GM19395 (cell line): ENCODE data around the gene TMEM120A.

Experiments used
- ATAC-seq: cut with Tn5 transposase; IDR thresholded peaks from one replicate; pipeline ENCODE4 v1.9.1; 2021; ENCODE audit warnings: mild to moderate bottlenecking, moderate library complexity; ENCODE audit not compliant: unreplicated experiment

Gene TMEM120A

GRCh38 chr7:75981453-75982305 lies 12.7 kb downstream of the TMEM120A start:
- ATAC-seq: no peak

GRCh38 chr7:75981203-75981452 lies 13.3 kb downstream of the TMEM120A start:
- no peak for ATAC-seq

DNA sequence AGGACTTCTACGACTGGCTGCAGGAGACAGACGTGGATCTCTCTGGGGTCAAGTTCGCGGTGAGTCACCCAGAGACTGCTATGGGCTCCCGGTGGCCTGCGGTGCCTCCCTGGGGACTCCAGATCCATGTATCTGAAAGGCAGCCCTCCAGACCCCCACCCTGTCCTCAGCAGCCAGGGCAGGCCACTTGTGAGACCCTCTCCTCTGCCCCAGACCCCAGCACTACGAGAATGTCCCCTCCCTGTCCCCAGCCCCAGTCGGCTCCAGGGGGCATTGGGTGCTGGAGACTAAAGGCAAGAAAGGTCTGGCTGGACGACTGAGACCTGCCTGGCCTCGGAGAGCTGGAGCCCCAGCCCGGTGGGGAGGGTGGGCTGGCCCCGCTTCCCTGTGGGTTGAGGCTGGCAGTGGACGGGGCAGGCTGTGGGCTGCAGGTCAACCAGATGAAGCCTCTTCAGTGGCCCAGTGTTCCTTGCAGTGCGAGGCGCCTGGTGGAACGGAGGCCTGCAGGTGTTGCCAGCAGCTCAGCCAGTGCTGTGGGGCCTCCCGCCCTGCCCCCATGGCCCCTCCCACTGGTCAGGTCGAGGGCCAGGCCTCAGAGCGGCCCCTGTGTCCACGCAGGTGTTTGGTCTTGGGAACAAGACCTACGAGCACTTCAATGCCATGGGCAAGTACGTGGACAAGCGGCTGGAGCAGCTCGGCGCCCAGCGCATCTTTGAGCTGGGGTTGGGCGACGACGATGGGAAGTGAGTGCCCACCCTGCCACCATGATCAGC lies 13.8 kb downstream of the TMEM120A start:
- no peak for ATAC-seq

DNA sequence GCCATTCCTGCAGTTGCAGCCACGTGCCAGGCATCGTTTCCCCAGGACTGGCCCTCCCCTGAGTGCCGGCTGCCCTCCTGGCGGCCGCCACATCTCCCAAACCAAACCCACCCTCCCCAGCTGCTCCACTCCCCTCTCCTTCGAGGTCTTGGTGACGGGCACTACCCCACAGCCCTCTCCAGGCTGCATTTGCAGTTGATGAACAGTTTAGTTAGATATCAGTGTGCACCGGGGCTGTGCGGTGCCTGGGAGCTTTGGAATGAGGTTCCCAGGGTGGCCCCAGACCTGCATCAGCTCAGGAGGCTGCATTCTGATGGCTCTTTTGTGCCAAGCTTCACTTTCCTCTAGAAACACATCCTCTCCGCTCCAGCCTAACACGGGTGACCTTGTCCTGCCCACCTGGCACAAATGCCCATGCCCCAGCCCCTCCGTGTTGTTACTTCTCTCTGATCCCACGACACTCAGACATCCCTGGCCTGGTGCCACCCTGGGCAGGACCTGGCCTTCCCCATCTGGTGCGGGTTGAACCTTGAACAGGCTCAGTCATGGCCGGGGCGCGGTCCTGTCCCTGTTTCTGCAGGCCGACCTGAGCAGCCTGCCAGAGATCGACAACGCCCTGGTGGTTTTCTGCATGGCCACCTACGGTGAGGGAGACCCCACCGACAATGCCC lies 14.5 kb downstream of the TMEM120A start:
- no peak for ATAC-seq

- no peak for ATAC-seq
Measured at GRCh38 chr7:75977743-75978142, 16.7 kb downstream of the TMEM120A start.

GRCh38 chr7:75971961-75972763 lies 22.2 kb downstream of the TMEM120A start:
- ATAC-seq: no peak

DNA sequence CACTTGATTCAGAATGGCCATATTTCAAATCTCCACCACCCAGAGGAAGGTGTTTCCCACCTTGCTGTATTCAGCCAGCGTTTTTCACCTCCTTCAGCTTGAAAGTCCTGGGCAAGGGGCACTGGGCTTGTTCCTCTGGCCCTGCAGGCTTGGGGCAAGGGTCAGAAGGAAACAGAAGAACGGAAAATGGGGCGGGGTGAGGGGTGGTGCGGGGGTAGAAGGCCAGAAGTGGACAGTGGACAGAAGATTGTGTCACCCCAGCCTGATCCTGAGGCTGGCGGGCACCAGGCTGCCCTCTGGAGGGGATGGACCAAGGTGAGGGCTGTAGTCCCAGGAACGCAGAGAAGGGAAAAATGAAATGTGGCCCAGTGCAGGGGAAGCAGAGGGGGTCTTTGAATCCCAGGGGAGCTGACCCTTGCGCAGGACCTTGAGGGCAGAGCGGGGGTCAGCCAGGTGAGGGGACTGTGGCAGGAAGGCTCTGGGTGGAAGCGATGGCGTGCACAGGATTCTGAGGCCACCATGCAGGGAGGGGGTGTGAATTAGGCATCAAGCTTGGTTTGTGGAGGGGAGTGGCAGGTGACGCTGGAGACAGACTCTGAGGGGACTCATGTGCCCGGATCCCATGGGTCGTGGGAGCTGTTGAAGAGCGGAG lies 23.0 kb downstream of the TMEM120A start:
- ATAC-seq: no peak

DNA sequence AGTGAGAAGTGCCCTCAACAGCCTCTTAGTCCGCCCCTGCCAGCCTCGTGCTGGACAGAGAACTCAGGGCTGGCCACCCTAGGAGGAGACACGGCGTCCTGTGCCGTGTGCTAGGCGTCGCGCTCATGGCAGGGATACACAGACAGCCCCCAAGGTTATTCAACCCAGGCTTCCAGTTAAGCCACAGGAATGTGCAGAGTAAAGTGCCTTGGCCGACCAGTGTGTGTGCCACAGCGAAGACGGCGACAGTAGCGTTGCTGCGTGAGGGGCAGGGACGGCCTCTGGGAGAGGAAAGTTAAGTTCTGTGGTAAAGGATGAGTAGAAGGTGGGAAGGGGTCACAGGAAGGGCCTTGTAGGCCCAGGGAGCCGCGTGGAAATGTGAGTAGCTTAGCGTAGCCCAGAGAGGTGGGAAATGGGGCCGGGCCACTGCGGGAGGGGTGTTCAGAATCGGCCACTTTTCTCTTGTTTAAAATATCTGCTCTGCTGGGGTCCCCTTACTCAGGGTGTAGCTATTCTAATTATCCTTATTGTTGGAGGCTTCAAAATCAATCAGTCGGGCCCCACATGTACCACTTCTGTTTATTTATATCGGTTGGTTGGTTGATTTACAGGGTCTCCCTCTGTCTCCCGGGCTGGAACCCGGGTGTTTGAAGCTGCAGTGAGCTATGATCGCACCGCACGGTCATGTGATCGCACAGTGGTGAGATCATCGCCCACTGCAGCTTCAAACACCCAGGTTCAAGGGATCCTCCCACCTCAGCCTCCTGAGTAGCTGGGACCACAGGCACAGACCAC lies 24.5 kb downstream of the TMEM120A start:
- ATAC-seq: no peak

DNA sequence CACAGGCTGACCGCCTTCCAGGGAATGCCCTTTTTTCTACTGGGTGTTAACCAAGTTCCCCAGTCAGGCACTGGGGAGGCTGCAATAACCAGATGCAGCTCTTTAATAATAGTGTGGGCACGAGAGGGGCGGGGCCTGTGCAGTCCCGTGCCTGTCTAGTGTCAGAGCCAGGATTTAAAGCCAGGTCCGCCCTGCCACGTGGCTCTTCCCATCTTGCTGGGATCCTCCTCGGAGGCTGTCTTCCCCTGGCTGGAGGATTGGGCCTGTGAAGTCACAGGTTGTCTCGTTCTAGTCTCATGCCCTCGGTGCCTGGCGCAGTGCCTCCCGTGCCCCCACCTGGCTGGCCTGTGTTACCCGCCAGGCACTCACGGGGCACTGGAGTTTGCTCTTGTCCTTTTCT lies 25.2 kb downstream of the TMEM120A start:
- ATAC-seq: no peak

DNA sequence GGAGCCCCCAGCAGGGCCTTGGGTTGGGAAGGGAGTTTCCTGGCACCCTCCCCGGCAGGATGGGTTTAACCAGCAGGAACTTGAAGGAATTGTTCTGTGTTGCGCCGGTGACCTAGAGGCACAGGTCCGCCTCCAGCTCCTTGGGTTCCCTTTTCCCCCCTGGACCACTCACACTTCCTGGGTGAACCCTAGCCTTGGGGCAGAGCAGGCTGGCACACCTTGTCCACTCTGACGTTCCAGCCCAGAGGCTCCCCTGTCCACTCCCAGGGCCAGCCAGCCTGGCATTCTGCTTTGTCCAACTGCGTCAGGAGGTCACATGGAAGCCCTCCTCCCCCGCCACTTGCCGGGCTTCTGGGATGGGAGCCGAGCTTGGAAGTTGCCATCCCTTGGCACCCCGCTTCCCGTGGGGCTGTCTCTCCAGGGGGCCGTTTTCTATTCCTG lies 25.8 kb downstream of the TMEM120A start:
- no peak for ATAC-seq

GRCh38 chr7:75968012-75968411 lies 26.4 kb downstream of the TMEM120A start:
- no peak for ATAC-seq

GRCh38 chr7:75967487-75967997 lies 26.9 kb downstream of the TMEM120A start:
- no peak for ATAC-seq

- ATAC-seq: no peak
Measured at GRCh38 chr7:75967055-75967454, 27.3 kb downstream of the TMEM120A start.

GRCh38 chr7:75966190-75966961 lies 28.0 kb downstream of the TMEM120A start:
- no peak for ATAC-seq

- no peak for ATAC-seq
Measured at GRCh38 chr7:75965617-75966016, 28.8 kb downstream of the TMEM120A start.

- no peak for ATAC-seq
Measured at GRCh38 chr7:75963381-75963995, 30.9 kb downstream of the TMEM120A start.

DNA sequence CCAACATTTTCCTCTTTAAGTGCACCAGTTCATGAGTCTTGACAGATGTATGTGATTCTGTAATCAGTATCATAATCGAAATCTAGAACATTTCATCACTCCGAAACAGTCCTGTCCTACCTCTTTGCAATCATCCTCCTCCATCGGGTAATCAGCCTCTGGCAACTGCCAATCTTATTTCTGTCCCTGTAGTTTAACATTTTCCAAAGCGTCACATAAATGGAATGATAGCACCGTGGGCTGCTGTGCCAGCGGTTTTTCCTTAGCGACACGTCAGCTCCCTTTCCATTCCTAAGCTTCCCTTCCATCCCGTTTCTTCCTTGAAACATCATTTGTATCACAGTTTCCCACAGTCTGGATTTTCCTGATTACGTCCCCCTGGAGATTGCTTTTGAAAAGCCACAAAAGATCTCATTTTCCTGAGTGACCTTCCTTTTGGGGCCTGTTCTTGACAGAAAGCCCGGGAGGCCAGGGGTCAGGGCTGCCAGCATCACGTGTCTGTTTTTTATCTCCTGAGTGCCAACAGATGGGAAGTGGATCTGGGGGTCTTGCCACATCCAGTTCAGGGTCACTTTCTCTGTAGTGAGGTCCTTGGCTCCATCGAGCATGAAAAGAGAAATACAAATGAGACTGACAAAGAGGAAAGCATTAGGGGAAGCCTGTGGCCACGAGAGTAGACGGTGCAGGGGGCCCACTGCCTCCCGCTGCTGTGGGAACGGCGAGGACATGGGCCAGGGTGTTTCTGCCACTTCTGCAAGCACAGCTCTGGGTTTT lies 31.6 kb downstream of the TMEM120A start:
- no peak for ATAC-seq

DNA sequence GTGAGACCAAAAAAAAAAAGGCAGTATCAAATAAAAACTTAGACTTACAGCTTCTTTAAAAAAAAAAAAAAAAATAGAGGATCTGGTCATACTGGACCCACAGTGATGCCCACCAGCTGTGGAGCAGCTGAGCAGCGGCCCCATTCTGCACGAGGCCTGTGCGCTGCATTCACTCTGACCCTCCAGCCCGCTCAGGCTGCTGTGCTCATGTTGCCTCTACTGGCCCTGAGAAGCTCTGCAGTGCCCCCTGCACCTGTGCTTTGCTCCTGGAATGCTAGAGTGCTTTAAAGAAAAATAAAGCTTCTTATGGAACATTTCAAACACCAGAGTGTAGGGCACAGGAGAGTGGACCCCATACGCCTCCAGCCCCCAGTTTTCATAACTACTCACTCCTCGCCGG lies 33.2 kb downstream of the TMEM120A start:
- ATAC-seq: no peak
